Measurements from ENCODE around the gene CRTAC1.

GRCh38 chr10:98039690-98040381 is 9.4 kb upstream of the CRTAC1 start:
- TF ChIP-seq CTCF (conservative IDR thresholded peaks at IDR 0.05): no peak
- TF ChIP-seq ZFX (IDR thresholded peaks at IDR 0.05): no peak
